Lung (tissue), 12 donors: ENCODE measurements around the gene SPOPL. TPM values are rescaled to one million over a fixed set of nuclear protein-coding genes. Genes with fewer than 3 reads are reported as not detected.

Experiments
- ATAC-seq: fragments of 200-7000 bp; cut with Tn5 transposase; one replicate; pipeline ENCODE4 v1.9.1; 2020; ENCODE audit warnings: moderate number of reproducible peaks; ENCODE audit not compliant: insufficient read depth, low FRiP score
- DNase-seq, 3 donors: peaks; one replicate each; pipeline ENCODE4 v3.0.0-alpha.2; 2013 to 2017
- H3K27ac ChIP-seq, 2 donors: one replicate each; pipeline ENCODE4 v1.5.1; 2013; ENCODE audit warnings: mild to moderate bottlenecking in 2 of 2, moderate library complexity in 2 of 2, control low read depth in 1 of 2, inconsistent platforms in 1 of 2, low read depth in 1 of 2, low read length in 1 of 2
- H3K27me3 ChIP-seq, 3 donors: one replicate each; pipeline ENCODE4 v1.5.1; 2013; ENCODE audit warnings: low read length in 2 of 3; ENCODE audit not compliant: control insufficient read depth in 3 of 3, insufficient read depth in 3 of 3
- H3K36me3 ChIP-seq, 4 donors: one replicate each; pipeline ENCODE4 v1.5.1; 2013; ENCODE audit warnings: low read length in 4 of 4, mild to moderate bottlenecking in 1 of 4, moderate library complexity in 1 of 4; ENCODE audit not compliant: control insufficient read depth in 4 of 4, insufficient read depth in 4 of 4
- H3K4me1 ChIP-seq, 5 donors: one replicate each; pipeline ENCODE4 v1.5.1; 2013; ENCODE audit warnings: low read length in 5 of 5, mild to moderate bottlenecking in 2 of 5, moderate library complexity in 1 of 5; ENCODE audit not compliant: control insufficient read depth in 5 of 5, insufficient read depth in 5 of 5
- H3K4me3 ChIP-seq: one replicate; pipeline ENCODE4 v1.5.1; 2013; ENCODE audit warnings: mild to moderate bottlenecking, control low read depth, moderate library complexity
- H3K9ac ChIP-seq, 2 donors: one replicate each; pipeline ENCODE4 v1.5.1; 2013; ENCODE audit warnings: low read length in 2 of 2, control low read depth in 1 of 2; ENCODE audit not compliant: insufficient read depth in 1 of 2
- H3K9me3 ChIP-seq, 4 donors: one replicate each; pipeline ENCODE4 v1.5.1; 2013; ENCODE audit warnings: low read length in 3 of 4, mild to moderate bottlenecking in 1 of 4, moderate library complexity in 1 of 4; ENCODE audit not compliant: control insufficient read depth in 4 of 4, insufficient read depth in 3 of 4
- CTCF ChIP-seq: IDR thresholded peaks from 2 replicates; pipeline ENCODE4 v1.5.1; 2012; ENCODE audit warnings: mild to moderate bottlenecking; ENCODE audit errors: control extremely low read depth, extremely low read depth
- WGBS, 2 donors: extraction: QIAGEN DNeasy Blood & Tissue Kit; methylation state at CpG; one replicate each; pipeline ENCODE4 v1.1.7; 2013; 5-methylcytosine and 5-hydroxymethylcytosine counted together
- polyA plus RNA-seq, 2 donors: library from polyadenylated mRNA; stranded (reverse); fragments of 200-250 nt; gene quantifications; one replicate each; pipeline ENCODE4 v1.2.1, GENCODE V29; 2013
- total RNA-seq, 2 donors: library from RNA; depleted of rRNA in 1 of 2; stranded (reverse); fragments of >200 nt in 1 of 2; gene quantifications; one replicate each; pipeline ENCODE4 v1.2.1, GENCODE V29; 2014 to 2021
- donor health status: control.
- donor health status: control.
- donor health status: Bipolar disorder and iron deficiency.
- donor health status: healthy.
- donor health status: DM: yes; HTN: yes; CAD: no.

Gene SPOPL
- total and polyA plus RNA-seq, 4 donors = 4.4 to 39.7 (median 18.2) TPM

- no peaks in the 10 kb centered on the region for H3K27me3 ChIP-seq
- WGBS, 2 donors = 82 to 95% methylated on average over 3 of the region's 3 CpGs
- DNase-seq (no peak), ATAC-seq (no peak)
- H3K9me3 ChIP-seq = no peaks in the 10 kb centered on the region
- H3K27ac ChIP-seq = no peak overlapping the region
- H3K9ac ChIP-seq = no peak overlapping the region
- no peak overlapping the region for H3K4me3 ChIP-seq
- peaks cover 1 to 14% (median 6%) of the 10 kb centered on the region in 4 donors for H3K36me3 ChIP-seq
- H3K4me1 ChIP-seq = peaks cover 0 to 2% (median 0%) of the 10 kb centered on the region in 5 donors
- no peak for TF ChIP-seq CTCF
These were observed 49.2 kb downstream of the SPOPL start for GRCh38 chr2:138550670-138551287.

- Histone ChIP-seq H3K4me3 (no peak overlapping the region), H3K27ac (no peak overlapping the region), H3K9me3 (no peaks in the 10 kb centered on the region), H3K27me3 (no peaks in the 10 kb centered on the region), H3K36me3 (peaks cover 1 to 17% (median 6%) of the 10 kb centered on the region in 4 donors), H3K9ac (no peak overlapping the region), H3K4me1 (peaks cover 0 to 2% (median 0%) of the 10 kb centered on the region in 5 donors)
- WGBS, 2 donors = 92 to 98% methylated on average over 3 of the region's 3 CpGs
- ATAC-seq (no peak), DNase-seq (no peak)
- TF ChIP-seq CTCF = no peak
These were observed 52.6 kb downstream of the SPOPL start for GRCh38 chr2:138554123-138554522.

GRCh38 chr2:138559641-138560040, 58.1 kb downstream of the SPOPL start:
- ATAC-seq = no peak
- DNase-seq = peak in 2 of 3 donors; percentile 45 to 67
- H3K36me3 ChIP-seq = peaks cover 0 to 14% (median 8%) of the 10 kb centered on the region in 4 donors
- no peak for TF ChIP-seq CTCF
- no peaks in the 10 kb centered on the region for H3K9me3 ChIP-seq
- H3K4me1 ChIP-seq = peaks cover 0 to 8% (median 0%) of the 10 kb centered on the region in 5 donors
- H3K27ac ChIP-seq = no peak overlapping the region
- no peak overlapping the region for H3K9ac ChIP-seq
- no peak overlapping the region for H3K4me3 ChIP-seq
- H3K27me3 ChIP-seq = no peaks in the 10 kb centered on the region
- WGBS, 2 donors = 68 to 76% methylated on average over 1 of the region's 1 CpG
